Adipose tissue (tissue), 3 donors: ENCODE measurements around the gene FGF19. TPM values are rescaled to one million over a fixed set of nuclear protein-coding genes. Genes with fewer than 3 reads are reported as not detected.

Source experiments
- H3K27ac ChIP-seq: one replicate; pipeline ENCODE4 v1.5.1; 2013; ENCODE audit warnings: low read depth, low read length
- WGBS, 3 donors: extraction: QIAGEN DNeasy Blood & Tissue Kit; methylation state at CpG; one replicate each; pipeline ENCODE4 v1.1.7; 2013; 5-methylcytosine and 5-hydroxymethylcytosine counted together
- polyA plus RNA-seq, 3 donors: library from polyadenylated mRNA; stranded (reverse); fragments of 200-250 nt; gene quantifications; one replicate each; pipeline ENCODE4 v1.2.3, GENCODE V29; 2013
- donor health status: healthy with polysubstance abuse.
- donor health status: Bipolar disorder and iron deficiency.
- donor health status: healthy.

FGF19 gene
- polyA plus RNA-seq, 3 donors, result not detected

GRCh38 chr11:69650832-69651344, 52.9 kb downstream of the FGF19 start:
- H3K27ac ChIP-seq, result no peak overlapping the region
- WGBS, 3 donors, result 81 to 89% (median 87%) methylated on average over 22 to 23 of the region's 23 CpGs

GRCh38 chr11:69650081-69650831, 53.6 kb downstream of the FGF19 start:
- H3K27ac ChIP-seq, result no peak overlapping the region
- WGBS, 3 donors, result 74 to 83% (median 74%) methylated on average over 24 of the region's 24 CpGs

DNA sequence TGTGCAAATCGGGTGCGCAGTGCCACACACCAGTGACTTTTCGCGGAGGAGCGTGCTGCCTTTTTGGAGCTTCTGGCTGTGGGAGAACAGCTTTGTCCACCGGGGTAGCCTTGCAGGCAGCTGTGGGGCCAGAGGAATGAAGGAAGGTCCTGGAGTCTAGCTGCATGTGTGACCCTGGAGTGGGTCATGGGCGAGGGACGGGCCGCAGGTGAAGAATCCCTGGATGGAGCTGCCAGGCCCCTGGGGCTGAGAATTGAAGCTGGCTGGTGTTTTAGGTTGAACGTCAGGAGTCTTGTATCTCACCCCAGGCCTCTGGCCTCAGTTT, 54.3 kb downstream of the FGF19 start:
- no peak overlapping the region for H3K27ac ChIP-seq
- 88 to 96% (median 92%) methylated on average over 10 of the region's 10 CpGs for WGBS, 3 donors

- no peak overlapping the region for H3K27ac ChIP-seq
- 87 to 93% (median 91%) methylated on average over 37 of the region's 37 CpGs for WGBS, 3 donors
Observed at GRCh38 chr11:69648679-69649575, 54.9 kb downstream of the FGF19 start.

Other genes with a start within 250 kb of the FGF19 start
- gene LINC01488, start 222.4 kb downstream of the FGF19 start, polyA plus RNA-seq, result not detected
- gene CCND1, start 62.9 kb downstream of the FGF19 start, polyA plus RNA-seq, result 10 to 100 TPM; 11.1 to 59.6 (median 36.9) TPM
- 10 to 100 TPM; 11.5 to 17.3 (median 12.6) TPM for gene LTO1, start 28.7 kb downstream of the FGF19 start, polyA plus RNA-seq
- not detected for gene FGF4, start 71.3 kb upstream of the FGF19 start, polyA plus RNA-seq
- not detected for gene FGF3, start 115.4 kb upstream of the FGF19 start, polyA plus RNA-seq